HG03342 (cell line): ENCODE measurements around the gene ARHGAP4.

ENCODE experiments used
- ATAC-seq: cut with Tn5 transposase; IDR thresholded peaks from one replicate; pipeline ENCODE4 v1.9.1; 2021; ENCODE audit warnings: mild to moderate bottlenecking, moderate library complexity; ENCODE audit not compliant: unreplicated experiment

The ARHGAP4 gene

DNA sequence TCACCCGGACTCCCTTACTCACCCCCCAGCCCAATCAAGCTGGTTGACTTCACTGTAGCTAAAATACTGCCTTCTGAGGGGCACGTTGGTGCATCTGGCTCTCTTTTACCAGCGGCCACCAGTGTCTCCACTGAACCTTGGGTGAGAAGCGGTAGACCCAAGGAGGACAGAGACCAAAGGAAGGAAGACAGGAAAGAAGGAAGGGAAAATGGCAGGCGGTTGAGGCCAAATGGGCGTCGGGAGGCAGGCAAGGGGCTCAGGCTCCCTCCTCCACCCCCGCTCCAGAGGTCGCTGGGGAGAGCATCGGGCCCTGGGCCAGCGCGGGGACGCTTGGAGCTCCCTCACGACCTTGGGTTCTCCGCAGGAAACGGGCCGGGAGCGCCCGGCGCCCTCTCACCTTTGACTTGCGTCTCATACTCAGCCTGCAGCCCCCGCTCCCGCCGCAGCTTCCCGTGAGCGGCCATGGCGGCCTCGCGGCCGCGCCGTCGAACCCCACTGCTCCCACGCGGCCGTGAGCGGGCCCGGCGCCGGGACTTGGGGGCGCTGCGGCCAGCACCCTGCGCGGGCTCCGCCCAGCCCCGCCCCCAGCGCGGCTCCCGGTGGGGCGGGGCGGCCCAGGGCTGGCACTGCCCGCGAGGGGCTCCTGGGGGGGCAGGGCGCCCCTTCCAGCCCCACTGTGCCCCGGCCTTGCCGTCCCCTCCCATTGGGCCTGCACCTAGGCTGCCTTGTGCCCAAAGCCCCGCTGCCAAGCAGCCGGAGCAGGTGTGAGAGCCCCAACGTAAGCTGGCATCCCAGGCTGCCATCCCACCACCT lies at the start of gene ARHGAP4:
Gene ARHGAP4 (minus strand): TSS at position 526 of the 813 bp plus-strand sequence. CDS start 62 bp downstream, at position 464.
- peak; percentile 1 for ATAC-seq

DNA sequence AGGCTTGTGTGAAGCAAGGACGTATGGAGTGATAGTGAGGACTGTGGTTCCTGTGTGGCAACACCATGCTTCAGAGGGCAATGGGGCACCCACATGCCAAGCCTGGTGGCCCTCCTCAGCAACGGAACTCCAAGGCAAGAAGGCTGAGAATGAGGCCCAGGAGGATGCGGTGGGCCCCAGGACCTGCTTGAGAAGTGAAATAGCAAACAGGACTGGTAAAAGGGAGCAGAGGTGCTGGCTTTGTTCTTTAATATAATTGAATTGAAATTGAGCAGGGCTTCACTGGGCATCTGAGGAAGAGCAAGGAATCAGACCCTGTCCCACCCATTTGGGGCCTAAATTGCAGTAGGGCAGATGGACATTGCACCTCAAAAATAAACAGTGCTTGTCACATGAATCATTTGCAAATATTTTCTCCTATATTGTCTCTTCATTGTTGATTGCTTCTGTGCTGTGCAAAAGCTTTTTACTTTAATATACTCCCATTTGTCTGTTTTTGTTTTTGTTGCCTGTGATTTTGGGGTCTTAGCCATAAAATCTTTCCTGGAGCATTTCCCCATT lies 48.7 kb upstream of the ARHGAP4 start:
- no peak for ATAC-seq

DNA sequence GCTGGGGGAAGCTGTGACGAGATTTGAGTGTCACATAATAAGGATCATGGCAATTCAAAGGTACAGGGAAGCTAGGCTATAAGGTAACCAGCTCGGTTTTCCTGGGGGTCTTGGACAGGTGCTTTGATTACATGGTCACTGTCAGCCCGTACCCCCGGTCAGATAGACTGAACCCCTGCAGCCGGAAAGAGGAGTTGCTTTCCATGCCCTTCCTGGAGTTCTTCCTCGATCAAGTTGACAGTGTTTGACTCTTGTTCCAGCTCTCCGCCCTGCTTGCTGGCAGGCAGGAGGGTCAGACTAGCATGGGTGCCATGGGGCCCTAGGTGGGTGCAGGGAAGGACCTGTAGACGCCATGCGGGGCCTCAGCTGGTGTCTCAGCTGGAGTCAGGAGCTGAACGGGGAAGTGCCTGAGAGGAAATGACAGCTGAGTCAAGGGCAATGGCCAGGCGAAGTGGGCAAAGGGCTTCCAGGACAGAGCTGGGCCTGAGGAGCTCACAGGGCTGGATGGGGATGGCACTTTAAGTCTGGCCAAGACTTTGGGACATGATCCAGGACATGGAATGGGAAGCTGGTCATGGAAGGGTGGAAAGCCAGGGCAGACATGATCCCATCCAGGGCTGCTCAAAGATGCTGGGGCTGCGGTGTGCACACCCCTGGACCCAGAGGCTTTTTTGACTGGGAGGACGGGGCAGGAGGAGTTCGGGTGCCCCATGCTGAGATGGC lies 48.1 kb upstream of the ARHGAP4 start:
- no peak for ATAC-seq

DNA sequence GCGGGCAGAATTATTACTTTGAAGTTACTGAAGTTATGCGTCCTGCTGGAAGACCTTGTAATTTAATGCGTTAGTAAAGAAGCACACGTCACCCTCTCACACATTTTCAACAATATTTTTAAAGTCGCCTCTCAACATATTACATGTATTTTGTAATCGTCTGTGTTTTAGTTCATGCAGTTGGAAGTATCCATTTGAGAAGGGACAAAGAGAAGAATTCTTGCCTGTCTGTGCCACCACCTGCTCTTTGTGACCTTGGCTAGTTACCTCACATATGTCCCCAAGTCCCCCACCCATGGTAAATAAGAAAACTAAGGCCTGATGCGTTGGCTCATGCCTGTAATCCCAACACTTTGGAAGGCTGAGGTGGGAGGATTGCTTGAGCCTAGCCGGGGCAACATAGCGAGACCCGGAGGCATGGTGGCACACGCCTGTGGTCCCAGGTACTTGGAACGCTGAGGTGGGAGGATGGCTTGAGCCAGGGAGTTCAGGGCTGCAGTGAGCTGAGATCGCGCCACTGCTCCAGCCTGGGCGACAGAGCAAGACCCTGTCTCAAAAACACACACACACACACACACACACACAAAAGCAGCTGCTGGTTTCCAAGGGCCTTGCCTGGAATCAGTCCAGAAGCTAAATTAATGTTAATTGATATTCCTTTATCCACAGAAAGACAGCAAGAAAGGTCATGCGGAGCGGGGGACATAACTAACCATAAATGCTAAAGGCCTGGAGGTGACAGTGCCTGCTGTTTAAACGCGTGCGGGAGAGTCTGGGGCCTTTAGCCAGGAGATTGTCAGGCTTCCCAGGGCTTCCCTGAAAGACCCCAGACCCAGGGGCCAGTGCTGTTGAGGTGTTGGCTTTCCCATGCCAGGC lies 47.3 kb upstream of the ARHGAP4 start:
- no peak for ATAC-seq

DNA sequence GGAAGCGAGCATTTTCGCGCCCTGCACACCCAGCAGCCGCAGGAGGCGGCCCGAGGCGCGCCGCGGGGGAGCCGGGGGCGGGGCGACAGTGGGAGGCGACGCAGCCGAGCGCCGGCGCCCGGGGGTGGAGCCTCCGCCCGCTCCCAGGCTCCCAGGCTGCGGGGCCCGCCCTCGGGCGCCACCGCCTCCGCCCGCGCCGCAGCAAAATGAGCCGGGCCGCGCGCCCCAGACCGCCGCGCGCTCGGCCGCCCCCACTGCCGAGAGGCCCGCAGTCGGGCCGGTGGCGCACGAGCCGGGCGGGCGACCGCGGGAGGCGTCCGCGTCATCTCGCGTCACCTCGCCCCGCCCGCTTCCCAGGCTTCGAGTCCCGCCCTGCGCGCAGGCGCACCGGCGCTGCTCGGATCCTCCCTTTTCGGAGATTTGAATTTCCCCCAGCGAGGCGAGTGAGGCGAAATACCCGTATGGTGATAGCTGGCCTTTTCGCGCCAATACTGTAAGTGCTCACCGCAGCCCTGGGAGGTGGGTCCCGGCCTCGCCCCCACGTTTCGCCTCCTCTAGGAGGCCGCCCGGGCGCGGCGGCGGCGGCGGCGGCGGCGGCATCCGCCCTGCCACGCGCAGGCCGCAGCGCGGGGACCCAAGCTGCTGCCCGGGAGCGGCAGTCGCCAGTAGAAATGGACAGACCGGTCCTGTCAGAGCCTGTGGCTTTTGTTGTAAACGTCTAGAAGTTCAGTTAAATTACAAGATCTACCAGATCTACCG lies 46.5 kb upstream of the ARHGAP4 start, which contains the start of gene TMEM187:
Gene TMEM187 (plus strand): TSS at position 387 of the 759 bp plus-strand sequence. CDS start 9,309 bp downstream, outside the sequence.
- peak; percentile 44 for ATAC-seq

DNA sequence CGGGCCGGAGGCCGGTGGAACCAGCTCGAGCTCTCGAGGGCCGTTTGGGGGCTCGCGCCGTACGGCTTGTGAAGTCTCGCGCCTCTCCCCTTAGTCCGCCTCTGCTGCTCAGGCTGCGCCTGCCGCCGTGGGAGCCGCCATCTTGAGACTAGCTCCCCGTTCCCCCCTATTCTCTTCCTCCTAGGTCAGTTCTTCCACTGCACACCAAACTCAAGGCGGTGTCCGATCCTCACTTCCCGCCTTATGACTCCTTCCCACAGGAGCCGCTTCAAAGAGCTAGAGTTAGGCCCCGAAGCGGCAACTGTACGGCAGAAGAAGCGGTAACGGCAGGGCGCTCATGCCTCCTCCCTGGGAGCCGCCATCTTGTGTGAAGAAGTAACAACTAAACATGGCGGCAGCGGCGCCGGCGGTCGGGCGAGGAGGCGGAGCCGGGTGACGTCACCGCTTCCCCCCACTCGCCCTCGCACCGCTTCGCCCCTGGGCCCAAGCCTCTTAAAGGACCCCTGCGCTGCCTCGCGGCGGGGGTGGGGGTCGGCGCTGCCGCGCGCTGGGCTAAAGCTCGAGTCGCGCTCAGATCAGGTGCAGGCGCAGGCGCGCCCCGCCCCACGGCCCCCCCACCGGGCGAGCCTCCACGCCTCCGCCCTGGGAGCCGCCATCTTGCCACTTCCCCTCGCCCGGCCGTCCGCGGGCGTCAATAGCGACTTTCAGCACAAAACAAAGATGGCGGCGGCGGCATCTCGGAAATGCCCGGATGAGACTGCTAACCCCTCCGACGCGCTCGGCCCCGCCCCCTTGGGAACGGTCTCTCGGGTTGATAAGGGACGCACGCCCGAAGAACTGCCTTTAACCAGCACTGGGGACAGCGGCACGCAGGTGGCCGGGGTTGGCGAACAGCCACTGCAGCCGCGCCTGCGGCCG lies 45.6 kb upstream of the ARHGAP4 start, which contains the start of gene HCFC1:
Gene HCFC1 (minus strand): TSS at position 369 of the 918 bp plus-strand sequence. CDS start 978 bp downstream, outside the sequence.
- peak; percentile 38 for ATAC-seq

DNA sequence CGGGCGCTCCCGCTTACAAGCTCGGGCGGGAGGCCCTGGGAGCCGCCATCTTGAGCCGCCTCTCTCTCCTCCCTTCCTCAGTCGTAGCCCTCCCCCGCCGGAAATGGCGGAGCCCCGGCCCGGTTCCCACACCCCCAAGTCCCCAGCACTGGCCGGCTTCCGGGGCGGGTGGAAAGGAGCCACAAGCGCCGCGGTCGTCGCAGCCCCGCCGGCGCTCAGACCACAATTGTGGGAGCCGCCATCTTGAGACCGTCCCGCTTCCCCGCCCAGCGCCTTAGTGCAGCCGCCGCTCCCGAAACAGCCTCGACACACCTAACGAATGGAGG lies 45.0 kb upstream of the ARHGAP4 start:
- ATAC-seq: peak; percentile 32

DNA sequence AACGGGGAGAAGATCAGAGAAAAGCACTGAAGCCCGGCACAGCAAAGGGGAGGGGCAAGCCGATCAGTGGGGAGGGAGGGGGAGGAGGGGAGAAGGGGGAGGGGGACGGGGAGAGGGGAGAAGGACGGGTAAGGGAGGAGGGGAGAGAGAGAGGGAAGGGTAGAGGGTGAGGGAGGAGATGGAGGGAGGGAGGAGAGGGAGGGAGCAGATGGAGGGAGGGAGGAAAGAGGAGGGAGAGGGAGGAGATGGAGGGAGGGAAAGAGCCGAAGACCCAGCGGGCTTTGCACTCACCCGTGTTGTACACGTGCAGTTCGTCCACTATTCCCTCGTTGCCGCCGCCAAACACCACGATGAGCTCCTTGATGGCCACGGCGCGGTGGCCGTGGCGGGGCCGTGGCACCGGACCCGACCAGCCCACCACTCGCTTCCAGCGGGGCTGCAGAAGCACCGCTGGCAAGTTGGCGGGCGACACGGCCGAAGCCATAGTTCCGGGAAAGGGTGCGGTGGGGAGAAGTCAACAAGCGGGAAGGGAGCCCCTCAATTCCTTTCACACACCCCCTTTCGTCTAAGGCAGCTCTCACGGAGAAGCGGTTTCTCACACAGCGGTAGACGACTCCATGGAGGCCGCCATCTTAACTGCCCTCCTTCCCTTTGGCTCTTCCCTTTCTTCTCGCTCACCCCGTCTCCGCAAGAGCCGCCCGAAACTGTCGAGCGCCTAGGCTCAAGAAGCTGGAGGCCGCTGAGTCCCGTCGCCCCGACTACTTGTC lies 44.5 kb upstream of the ARHGAP4 start:
- ATAC-seq: peak; percentile 2

DNA sequence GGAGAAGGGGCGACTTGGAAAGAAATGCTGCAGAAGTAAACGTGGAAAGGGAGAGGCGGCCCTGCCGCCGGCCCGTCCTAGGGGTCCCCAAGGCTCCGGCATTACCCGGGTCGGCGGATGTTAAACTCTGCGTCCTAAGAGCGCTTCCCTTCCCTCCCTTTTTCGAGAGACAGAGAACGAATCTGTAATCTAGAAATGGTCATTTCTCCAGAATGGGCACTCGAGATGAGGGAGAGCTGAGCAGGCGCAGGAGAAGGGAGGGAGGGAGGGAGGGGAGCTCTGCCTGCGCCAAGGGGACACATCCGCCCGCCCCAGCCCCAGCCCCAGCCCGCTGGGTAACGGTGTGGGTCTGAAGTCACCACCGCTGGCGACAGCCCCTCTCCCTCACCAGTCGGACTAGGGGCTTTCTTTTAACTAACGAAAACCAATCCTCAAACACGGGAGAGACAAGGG lies 43.9 kb upstream of the ARHGAP4 start:
- ATAC-seq: no peak

DNA sequence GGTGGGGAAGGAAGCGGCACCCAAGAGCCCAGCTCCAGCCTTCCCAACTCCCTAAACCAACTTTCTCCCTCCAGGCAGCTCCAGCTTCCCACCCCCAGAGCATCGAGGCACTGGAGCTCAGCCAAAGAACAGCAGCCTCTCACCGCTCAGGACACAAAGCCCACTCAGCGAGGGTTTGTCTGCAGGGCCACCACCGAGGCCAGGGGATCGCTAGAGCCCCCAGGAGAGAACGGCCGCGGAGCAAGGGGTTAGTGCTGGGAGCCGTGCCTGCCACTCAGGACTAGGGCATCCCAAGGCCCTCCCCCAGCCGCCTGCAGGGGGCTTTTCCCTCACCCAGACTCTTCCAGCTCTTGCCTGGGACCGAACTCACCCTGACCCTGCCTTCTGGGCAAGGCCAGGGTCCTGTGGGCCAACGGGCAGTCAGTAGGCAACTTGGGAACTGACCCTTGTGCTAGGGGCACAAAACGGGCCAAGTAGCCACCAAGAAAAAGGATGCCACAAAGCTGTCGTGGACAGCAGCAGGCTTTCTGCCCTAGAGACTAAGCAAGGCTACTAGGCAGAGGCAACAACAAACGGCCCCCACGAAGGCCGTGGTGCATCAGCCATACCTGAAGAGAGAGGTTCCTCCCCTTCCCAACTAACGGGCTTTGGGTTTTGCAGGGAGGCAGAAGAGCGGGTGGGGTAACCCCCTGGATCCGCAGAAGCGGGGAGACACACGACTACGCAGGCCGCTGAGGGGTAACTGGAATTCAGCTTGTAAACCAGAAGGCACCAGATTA lies 43.2 kb upstream of the ARHGAP4 start:
- no peak for ATAC-seq

DNA sequence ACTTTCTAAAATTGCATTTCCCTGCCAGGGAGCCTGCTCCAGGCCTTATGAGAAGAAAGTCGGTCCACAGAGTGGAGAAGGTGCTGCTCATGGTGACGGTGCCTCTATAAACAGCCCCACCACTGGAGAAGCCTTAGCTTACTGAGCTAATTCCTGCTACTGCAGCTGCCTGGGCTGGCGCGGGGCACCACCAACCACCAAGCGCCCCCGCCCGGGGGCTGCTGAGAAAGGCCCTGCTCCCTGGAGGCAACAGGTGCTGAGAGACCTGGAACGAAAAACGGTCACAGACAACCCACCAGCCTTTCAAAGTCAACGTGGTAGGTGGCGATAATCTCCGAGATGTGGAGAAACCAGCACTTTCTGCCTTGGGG lies 42.7 kb upstream of the ARHGAP4 start:
- no peak for ATAC-seq

DNA sequence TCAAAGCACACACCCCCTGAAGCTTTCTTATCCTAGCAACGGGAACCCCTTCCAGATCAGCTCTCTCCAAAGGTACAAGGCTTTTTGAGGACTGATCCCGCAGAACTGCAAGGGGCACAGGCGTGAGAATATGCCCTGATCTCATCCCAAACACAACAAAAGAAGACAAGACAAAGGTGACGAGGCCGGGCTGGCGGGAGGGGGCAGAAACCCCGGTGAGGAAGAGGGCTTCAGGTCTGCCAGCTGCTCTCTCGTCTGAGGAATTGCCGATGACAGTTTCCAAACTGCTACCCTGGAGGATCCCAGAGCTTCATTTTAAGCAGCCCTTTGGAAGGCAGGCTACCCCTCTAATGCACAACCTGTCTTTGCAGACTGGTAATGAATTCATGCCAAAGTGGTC lies 42.2 kb upstream of the ARHGAP4 start:
- ATAC-seq: no peak

DNA sequence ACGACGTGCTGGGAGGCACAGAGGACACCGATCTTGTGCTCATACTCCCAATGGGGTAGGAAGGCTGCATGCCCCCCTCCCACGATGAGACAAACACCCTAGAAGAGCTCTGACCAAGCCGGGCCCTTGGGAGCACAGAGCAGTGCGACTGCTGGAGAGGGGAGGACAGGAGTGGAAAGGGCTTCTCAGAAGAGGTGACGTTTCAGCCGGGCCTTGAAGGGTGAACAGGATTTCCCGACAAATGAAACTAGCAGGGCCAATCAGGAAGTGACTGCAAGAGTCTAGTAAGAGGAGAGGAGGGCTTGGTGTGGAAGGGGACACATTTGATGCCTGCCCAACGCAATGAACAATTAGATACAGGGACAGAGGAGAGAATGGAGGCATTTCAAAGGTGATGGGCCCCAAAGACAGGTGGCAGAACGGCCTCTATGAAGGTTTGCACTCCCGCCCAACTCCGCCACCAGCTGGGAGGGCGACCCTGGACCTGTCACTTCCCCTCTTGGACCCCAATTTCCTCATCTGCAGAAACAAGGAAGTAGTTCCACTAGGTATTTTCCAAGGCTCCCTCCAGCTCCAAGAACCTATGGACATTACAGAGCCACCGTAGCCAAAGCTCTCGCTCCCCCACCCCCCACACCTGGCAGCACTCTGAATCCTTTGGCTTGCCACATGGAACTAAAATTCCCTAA lies 41.6 kb upstream of the ARHGAP4 start:
- no peak for ATAC-seq

DNA sequence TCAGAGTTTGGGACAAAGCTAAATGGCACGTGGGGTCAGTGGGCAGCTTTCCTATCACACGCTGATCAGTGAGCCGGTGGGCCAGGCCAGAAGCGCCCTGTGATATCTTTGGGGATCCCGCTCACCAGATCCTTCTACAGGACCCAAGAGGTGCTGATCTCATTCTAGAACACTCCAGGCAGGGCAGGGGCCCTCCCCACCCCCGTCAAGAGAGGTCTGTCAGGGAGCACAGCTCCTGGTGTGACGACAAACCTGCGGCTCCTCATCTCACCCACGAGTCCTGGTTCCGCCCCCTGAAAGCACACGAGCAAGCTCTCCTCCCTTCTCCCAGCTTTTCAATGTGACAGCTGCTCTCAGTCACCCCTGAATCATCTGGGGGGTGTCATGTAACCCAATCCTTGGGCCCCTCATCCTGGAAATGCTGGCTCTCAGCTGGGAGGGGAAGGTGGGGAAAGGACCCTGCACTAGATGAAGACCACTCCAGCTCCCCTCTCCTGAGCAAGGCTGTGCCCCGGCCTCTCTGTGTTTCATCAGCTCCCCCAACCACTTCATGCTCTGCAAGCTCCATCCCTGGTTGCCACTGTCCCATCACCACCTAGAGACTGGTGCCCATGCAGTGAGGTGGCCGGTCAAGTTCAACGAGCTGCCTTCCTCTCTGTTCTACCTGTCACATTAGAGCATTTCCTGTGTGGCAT lies 40.9 kb upstream of the ARHGAP4 start:
- ATAC-seq: no peak

DNA sequence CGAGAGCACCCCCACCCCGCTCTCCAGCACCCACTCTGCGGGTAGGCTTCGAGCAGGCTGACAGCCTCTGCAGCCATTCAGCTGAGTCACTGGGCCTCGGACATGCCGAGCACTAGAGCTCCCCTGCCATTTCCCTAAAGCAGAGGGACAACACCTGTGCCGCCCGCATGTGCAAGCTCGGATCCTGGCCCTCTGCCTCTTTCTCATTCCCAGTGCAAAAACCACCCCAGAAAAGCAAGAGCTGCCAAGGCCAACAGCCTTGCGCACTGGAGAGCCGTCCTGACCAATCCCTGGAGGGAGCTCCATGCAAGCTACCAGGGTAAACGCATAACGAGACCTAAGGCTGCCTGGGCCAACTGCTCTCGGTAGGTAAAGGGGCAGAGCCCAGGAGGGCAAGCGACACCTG lies 40.2 kb upstream of the ARHGAP4 start:
- ATAC-seq: no peak

DNA sequence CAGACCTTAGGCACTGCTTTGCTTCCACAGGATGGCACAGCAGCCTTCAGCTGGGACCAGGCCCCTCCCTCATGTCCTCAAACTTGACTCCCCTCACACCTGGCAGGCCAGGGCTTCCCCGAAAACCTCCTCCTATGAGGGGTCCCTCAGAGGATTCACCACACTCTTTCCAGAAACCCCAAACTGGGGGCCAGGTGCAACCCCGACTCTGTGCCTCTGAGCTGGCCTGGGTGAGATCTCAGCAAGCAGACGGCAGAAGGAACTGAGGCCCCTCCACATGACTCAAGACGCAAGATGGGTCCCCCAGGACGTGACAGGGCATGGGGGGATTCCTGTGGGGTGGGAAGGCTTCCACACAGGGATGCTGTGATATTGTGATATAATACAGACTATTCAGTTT lies 39.3 kb upstream of the ARHGAP4 start:
- ATAC-seq: no peak
